Sigmoid colon (tissue), 4 donors: ENCODE results near the gene ALDH3A1.

Experiments used
- POLR2A ChIP-seq, 2 donors: fragments of 450-650 bp; IDR thresholded peaks; one replicate each; pipeline ENCODE4 v1.6.1; 2016; ENCODE audit warnings: antibody characterized with exemption in 2 of 2, mild to moderate bottlenecking in 2 of 2, moderate library complexity in 2 of 2
- POLR2AphosphoS5 ChIP-seq, 4 donors: sonication (generic); formaldehyde crosslinking; IDR thresholded peaks; one replicate each; pipeline ENCODE4 v1.6.1; 2017; ENCODE audit warnings: antibody characterized with exemption in 4 of 4

DNA sequence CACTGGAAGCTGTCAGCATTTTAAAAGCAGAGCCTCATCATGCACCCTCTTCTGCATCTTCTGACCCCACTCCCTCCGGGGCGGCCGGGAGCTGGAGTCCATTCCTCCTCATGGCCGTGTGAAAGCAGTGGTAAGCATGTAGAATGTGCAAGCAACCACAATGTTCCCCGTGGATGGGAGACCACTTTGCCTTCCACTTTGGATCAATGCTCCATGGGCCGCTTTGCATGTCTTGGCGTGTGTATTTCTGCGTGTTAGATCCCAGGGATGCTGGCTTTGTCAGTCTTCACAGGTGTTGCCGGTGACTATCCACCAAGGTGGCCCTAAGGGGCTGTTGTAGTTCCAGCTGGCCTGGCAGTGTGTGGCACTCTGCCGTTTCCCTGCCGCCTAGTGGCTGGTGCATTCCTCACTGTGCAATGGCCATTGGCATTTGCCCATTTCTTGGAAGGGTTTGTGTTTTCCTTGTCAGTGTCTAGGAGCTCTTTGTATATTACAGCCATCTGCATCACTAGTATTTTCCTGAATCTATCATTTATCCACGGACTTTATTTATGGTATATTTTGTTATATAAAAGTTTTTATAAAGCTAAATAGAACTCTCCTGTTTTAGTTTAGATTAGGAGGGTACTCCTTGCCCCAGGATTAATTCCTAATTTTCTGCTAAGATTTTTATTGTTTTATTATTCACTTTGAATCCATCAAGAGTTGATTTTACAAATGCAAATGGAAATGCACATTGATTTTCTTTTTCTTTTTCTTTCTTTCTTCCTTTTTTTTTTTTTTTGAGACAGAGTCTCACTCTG, 5.8 kb upstream of the ALDH3A1 start:
- no peak for TF ChIP-seq POLR2AphosphoS5 (IDR thresholded peaks at IDR 0.05)
- TF ChIP-seq POLR2A (IDR thresholded peaks at IDR 0.05): no peak
